Measurements from ENCODE around the gene ABCA7. TPM values are rescaled to one million over a fixed set of nuclear protein-coding genes. Genes with fewer than 3 reads are reported as not detected.

The ABCA7 gene
- total RNA-seq, 1 donor from 2014 or later = 6.7 TPM

DNA sequence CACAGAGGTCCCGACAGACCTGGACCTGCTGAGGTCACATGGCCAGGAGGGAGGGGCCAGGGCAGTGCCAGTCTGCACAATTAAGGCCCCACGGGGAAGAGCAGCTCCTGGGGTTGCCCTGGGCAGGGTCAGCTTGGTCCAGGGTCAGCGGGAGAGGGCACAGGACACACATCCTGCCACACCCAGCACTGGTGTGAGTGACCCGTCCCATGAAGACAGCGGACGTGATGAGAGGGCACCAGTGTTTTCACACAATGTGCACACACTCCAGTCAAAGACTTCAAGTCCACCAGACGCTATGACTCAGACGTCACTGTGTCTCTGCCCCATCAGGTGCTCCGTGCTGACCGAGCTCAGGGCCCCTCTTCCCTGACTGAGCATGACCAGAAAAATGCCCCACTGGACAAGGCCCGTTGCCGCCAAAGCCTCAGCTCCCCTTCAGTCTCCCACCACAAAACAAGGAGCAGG, 23.2 kb upstream of the ABCA7 start:
- TF ChIP-seq, protein P1, sequence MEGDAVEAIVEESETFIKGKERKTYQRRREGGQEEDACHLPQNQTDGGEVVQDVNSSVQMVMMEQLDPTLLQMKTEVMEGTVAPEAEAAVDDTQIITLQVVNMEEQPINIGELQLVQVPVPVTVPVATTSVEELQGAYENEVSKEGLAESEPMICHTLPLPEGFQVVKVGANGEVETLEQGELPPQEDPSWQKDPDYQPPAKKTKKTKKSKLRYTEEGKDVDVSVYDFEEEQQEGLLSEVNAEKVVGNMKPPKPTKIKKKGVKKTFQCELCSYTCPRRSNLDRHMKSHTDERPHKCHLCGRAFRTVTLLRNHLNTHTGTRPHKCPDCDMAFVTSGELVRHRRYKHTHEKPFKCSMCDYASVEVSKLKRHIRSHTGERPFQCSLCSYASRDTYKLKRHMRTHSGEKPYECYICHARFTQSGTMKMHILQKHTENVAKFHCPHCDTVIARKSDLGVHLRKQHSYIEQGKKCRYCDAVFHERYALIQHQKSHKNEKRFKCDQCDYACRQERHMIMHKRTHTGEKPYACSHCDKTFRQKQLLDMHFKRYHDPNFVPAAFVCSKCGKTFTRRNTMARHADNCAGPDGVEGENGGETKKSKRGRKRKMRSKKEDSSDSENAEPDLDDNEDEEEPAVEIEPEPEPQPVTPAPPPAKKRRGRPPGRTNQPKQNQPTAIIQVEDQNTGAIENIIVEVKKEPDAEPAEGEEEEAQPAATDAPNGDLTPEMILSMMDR (IDR thresholded peaks at IDR 0.05) = no peak
- Mint-ChIP-seq H3K4me3 (ENCODE audit: unreplicated experiment) (peak overlapping the region; percentile 48), H3K9me3 (ENCODE audit: low read depth) (no peaks in the 10 kb centered on the region), H3K36me3 (ENCODE audit: low read depth) (no peaks in the 10 kb centered on the region), H3K4me1 (ENCODE audit: low read depth) (peaks cover 46% of the 10 kb centered on the region), H3K27ac (ENCODE audit: unreplicated experiment) (peak overlapping the region; percentile 96), H3K27me3 (ENCODE audit: low read depth) (no peaks in the 10 kb centered on the region)
- DNase-seq (ENCODE audit: low spot score) = no peak

DNA sequence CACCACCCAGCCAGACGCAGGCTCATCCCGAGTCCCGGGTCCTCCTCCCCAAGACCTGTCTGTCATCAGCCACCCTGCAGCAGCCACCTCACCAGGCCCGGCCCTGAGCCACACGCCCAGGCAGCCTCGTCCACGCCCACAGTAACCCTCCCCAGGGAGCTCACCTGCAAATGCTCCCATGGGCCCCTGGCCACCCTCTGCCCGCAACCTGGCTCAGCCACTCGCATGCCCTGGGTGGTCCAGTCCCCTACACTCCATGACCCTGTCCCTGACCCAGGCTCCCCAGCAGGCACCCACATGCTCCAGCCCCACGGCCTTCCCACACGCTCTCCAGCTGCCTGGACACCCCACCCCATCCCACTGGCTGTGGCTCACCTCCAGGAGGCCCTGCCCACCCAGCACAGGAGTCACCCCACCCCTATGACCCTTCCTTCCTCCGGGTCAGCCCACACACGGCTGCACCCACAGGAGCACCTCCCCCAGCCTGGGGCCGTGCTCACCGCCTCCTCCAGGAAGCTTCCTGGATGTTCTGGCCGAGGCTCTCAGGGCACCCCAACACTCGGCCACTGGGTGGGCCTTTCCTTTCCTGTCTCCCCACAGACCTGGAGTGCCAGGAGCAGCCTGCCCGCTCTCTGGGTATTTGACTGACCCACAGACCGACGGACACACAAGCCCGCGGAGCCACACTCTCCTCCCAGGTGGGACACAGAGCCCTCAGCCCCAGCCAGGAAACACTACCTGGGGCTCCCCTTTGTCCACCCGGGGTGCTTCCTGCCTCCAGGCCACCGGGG, 22.6 kb upstream of the ABCA7 start:
- Mint-ChIP-seq H3K36me3 (ENCODE audit: low read depth) (no peaks in the 10 kb centered on the region), H3K4me1 (ENCODE audit: low read depth) (peaks cover 48% of the 10 kb centered on the region), H3K27me3 (ENCODE audit: low read depth) (no peaks in the 10 kb centered on the region), H3K9me3 (ENCODE audit: low read depth) (no peaks in the 10 kb centered on the region), H3K4me3 (ENCODE audit: unreplicated experiment) (peak overlapping the region; percentile 48), H3K27ac (ENCODE audit: unreplicated experiment) (peak overlapping the region; percentile 96)
- TF ChIP-seq, protein P1 (IDR thresholded peaks at IDR 0.05) = no peak
- no peak for DNase-seq (ENCODE audit: low spot score)

DNA sequence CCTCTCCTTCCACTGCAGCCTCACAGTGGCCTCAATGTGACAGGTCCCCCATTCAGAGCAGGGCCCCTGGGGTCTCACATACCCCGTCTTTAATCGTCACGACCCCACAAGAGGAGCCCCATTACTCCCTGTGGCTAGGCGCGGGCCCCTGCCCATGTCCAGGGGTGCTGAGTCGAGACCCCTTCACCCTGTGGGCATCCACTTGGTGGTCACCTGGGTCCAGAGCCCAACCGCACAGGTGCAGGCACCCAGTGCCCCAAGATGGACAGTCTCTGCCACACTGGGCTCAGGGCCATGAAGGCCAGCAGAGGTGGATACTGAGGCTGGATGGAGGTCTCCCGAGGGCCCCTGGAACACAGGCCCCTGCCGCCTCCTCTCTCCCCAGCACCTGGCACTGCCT, 22.0 kb upstream of the ABCA7 start:
- DNase-seq (ENCODE audit: low spot score) = no peak
- H3K27ac Mint-ChIP-seq (ENCODE audit: unreplicated experiment) = peak overlapping the region; percentile 96
- no peaks in the 10 kb centered on the region for H3K27me3 Mint-ChIP-seq (ENCODE audit: low read depth)
- TF ChIP-seq, protein P1 (IDR thresholded peaks at IDR 0.05) = no peak
- H3K4me1 Mint-ChIP-seq (ENCODE audit: low read depth) = peaks cover 53% of the 10 kb centered on the region
- no peak overlapping the region for H3K4me3 Mint-ChIP-seq (ENCODE audit: unreplicated experiment)
- H3K9me3 Mint-ChIP-seq (ENCODE audit: low read depth) = no peaks in the 10 kb centered on the region
- H3K36me3 Mint-ChIP-seq (ENCODE audit: low read depth) = no peaks in the 10 kb centered on the region

DNA sequence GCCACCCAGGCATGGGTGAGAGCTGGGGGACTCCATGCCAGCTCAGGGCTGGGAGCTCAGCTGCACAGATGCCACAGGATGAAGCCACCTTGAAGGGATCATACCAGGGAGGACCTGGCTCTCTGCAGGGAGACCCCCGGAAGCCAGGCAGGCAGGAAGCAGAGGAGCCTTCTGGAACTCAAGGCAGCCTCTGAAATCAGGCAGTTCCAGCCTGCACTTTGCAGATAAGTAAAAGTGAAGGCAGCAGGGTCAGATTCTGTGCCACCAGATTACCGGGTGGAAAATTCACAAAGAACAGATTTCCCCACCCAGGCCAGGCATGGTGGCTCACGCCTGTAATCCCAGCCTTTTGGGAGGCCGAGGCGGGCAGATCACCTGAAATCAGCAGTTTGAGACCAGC, 21.5 kb upstream of the ABCA7 start:
- peaks cover 53% of the 10 kb centered on the region for H3K4me1 Mint-ChIP-seq (ENCODE audit: low read depth)
- TF ChIP-seq, protein P1 (IDR thresholded peaks at IDR 0.05) = no peak
- no peak overlapping the region for H3K27ac Mint-ChIP-seq (ENCODE audit: unreplicated experiment)
- DNase-seq (ENCODE audit: low spot score) = no peak
- H3K36me3 Mint-ChIP-seq (ENCODE audit: low read depth) = no peaks in the 10 kb centered on the region
- H3K9me3 Mint-ChIP-seq (ENCODE audit: low read depth) = no peaks in the 10 kb centered on the region
- no peak overlapping the region for H3K4me3 Mint-ChIP-seq (ENCODE audit: unreplicated experiment)
- no peaks in the 10 kb centered on the region for H3K27me3 Mint-ChIP-seq (ENCODE audit: low read depth)

DNA sequence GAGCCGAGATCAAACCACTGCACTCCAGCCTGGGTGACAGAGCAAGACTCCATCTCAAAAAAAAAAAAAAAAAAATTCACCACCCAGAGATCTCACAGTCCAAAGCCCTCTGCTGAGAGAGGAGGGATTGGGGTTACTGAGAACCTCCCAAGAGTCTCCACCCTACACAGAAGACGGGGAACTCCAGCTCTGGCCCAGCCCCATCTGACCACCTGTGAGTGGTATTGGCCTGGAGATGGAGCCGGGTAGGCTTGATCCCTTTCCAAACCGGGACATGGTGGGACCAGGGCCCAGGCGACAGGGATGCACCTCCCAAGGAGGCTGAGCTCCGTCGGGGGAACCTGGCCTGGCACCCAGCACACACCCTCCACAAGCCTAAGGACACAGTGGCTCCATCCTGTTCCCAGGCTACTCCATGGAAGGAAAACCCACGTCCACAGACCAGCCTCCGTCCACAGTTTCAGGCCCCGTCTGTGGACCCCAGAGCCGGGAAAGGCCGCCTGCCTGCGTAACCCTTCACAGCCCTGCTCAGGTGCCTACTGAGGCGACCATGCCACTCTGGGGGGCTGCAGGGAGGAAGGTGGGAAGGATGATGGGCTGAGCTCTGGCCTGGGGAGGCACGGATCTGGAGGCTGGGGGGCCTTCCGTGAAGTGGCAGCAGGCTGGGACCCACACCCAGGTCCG, 20.8 kb upstream of the ABCA7 start:
- H3K27ac Mint-ChIP-seq (ENCODE audit: unreplicated experiment) = peak overlapping the region; percentile 63
- no peaks in the 10 kb centered on the region for H3K36me3 Mint-ChIP-seq (ENCODE audit: low read depth)
- H3K9me3 Mint-ChIP-seq (ENCODE audit: low read depth) = no peaks in the 10 kb centered on the region
- no peak for DNase-seq (ENCODE audit: low spot score)
- H3K4me3 Mint-ChIP-seq (ENCODE audit: unreplicated experiment) = peak overlapping the region; percentile 83
- no peaks in the 10 kb centered on the region for H3K27me3 Mint-ChIP-seq (ENCODE audit: low read depth)
- peaks cover 53% of the 10 kb centered on the region for H3K4me1 Mint-ChIP-seq (ENCODE audit: low read depth)
- TF ChIP-seq, protein P1 (IDR thresholded peaks at IDR 0.05) = no peak

Measured in chondrocyte (in vitro differentiated cells).